Right ventricle myocardium inferior (tissue), 1 donor: Measurements from ENCODE around the gene ENKD1. TPM values are rescaled to one million over a fixed set of nuclear protein-coding genes. Genes with fewer than 3 reads are reported as not detected.

Experiments
- ATAC-seq: fragments of 200-7000 bp; cut with Tn5 transposase; one replicate; pipeline ENCODE4 v1.9.1; 2020; ENCODE audit warnings: mild to moderate bottlenecking, moderate library complexity
- DNase-seq: peaks from one replicate; pipeline ENCODE4 v3.0.0; 2021; ENCODE audit errors: missing footprints
- intact Hi-C: fragments of 100-400 bp; cut with DNase I; formaldehyde crosslinking; loops from one replicate; pipeline ENCODE4 v1.11.0; 2022
- total RNA-seq: library from RNA; stranded (reverse); fragmentation: NEBNext Ultra II Directional; extraction: Animal tissue kit (Norgen Biotek cat#: 25700); gene quantifications from one replicate; pipeline ENCODE4 v1.2.1, GENCODE V29; 2021
- donor health status: DM: no; HTN: yes; CAD: no; lungs with severe emphysema.

Gene ENKD1
- total RNA-seq, 1 donor from 2014 or later = 9.9 TPM

GRCh38 chr16:67667817-67668494, 1.4 kb upstream of the ENKD1 start:
- intact Hi-C loops = loop anchor here (1.0 to 2.0 kb wide), 2 partner anchors 106 to 147 kb away; partner anchors contain the start of gene CTCF
- peak; percentile 90 for DNase-seq
- ATAC-seq = peak; percentile 91

GRCh38 chr16:67667453-67667816, 885 bp upstream of the ENKD1 start:
- intact Hi-C loops = loop anchor here (1.0 kb wide), 1 partner anchor 105 kb away; the partner anchor contains the start of gene CTCF
- DNase-seq (no peak), ATAC-seq (no peak)

GRCh38 chr16:67666032-67666551, 458 bp downstream of the ENKD1 start:
- DNase-seq = no peak
- ATAC-seq = no peak
- intact Hi-C loops = no loop called here

GRCh38 chr16:67665598-67665997, 952 bp downstream of the ENKD1 start:
- ATAC-seq (no peak), DNase-seq (no peak)
- intact Hi-C loops = no loop called here

GRCh38 chr16:67664871-67665270, 1.7 kb downstream of the ENKD1 start:
- ATAC-seq (no peak), DNase-seq (no peak)
- intact Hi-C loops = no loop called here

GRCh38 chr16:67664258-67664657, 2.3 kb downstream of the ENKD1 start:
- no peak for ATAC-seq
- intact Hi-C loops = no loop called here
- DNase-seq = no peak

GRCh38 chr16:67663877-67664222, 2.7 kb downstream of the ENKD1 start:
- ATAC-seq = no peak
- intact Hi-C loops = no loop called here
- DNase-seq = no peak

GRCh38 chr16:67663151-67663876, 3.2 kb downstream of the ENKD1 start:
- intact Hi-C loops = no loop called here
- DNase-seq (no peak), ATAC-seq (no peak)

GRCh38 chr16:67662653-67663010, 3.9 kb downstream of the ENKD1 start:
- ATAC-seq (no peak), DNase-seq (no peak)
- intact Hi-C loops = no loop called here

- intact Hi-C loops = no loop called here
- ATAC-seq (no peak), DNase-seq (no peak)
Observed at GRCh38 chr16:67661886-67662652, 4.5 kb downstream of the ENKD1 start.

- intact Hi-C loops = no loop called here
- no peak for ATAC-seq
- DNase-seq = no peak
Observed at GRCh38 chr16:67661101-67661761, 5.3 kb downstream of the ENKD1 start.

GRCh38 chr16:67660564-67661028, 6.0 kb downstream of the ENKD1 start, which contains the start of gene PARD6A:
Gene PARD6A (plus strand): TSS chr16:67660960. CDS start chr16:67661039, 79 bp downstream.
- DNase-seq (peak; percentile 98), ATAC-seq (peak; percentile 92)
- intact Hi-C loops = no loop called here

GRCh38 chr16:67659675-67660563, 6.6 kb downstream of the ENKD1 start, which contains the start of gene ACD:
Gene ACD (minus strand): TSS chr16:67660260. CDS start chr16:67660220, 40 bp downstream.
- intact Hi-C loops = no loop called here
- ATAC-seq = peak; percentile 94
- DNase-seq = peak; percentile 95

- DNase-seq (no peak), ATAC-seq (no peak)
- intact Hi-C loops = no loop called here
Observed at GRCh38 chr16:67658849-67659674, 7.5 kb downstream of the ENKD1 start.

GRCh38 chr16:67657751-67658518, 8.6 kb downstream of the ENKD1 start:
- no peak for ATAC-seq
- intact Hi-C loops = no loop called here
- DNase-seq = no peak

GRCh38 chr16:67657017-67657608, 9.4 kb downstream of the ENKD1 start:
- no peak for ATAC-seq
- no peak for DNase-seq
- intact Hi-C loops = no loop called here
